SH-SY5Y (cell line): Measurements from ENCODE around the gene SH3TC2.

ENCODE experiments used
- GATA2 ChIP-seq: IDR thresholded peaks from 2 replicates; pipeline ENCODE4 v1.6.1; 2011; ENCODE audit warnings: mild to moderate bottlenecking, low read depth, low read length
- GATA3 ChIP-seq: IDR thresholded peaks from 2 replicates; pipeline ENCODE4 v1.6.1; 2011; ENCODE audit warnings: low read depth, mild to moderate bottlenecking, low read length, moderate library complexity

DNA sequence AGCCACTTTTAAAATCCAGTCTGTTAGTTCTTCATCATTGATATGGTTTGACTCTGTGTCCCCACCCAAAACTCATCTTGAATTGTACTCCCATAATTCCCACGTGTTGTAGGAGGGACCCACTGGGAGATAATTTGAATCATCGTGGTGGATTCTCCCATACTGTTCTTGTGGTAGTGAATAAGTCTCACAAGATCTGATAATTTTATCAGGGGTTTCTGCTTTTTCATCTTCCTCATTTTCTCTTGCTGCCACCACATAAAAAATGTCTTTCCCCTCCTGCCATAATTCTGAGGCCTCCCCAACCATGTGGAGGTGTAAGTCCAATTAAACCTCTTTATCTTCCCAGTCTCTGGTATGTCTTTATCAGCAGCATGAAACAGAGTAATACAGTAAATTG, 26.9 kb upstream of the SH3TC2 start:
- TF ChIP-seq GATA2: no peak
- TF ChIP-seq GATA3: no peak
